HepG2 (cell line): ENCODE data around the gene NRL. TPM values are rescaled to one million over a fixed set of nuclear protein-coding genes. Genes with fewer than 3 reads are reported as not detected.

Experiments used
- BRF2 ChIP-seq: sonication (generic); formaldehyde crosslinking; IDR thresholded peaks from 2 replicates; pipeline ENCODE4 v1.8.1; 2022; ENCODE audit warnings: mild to moderate bottlenecking, missing genetic modification reagents
- CEBPZ ChIP-seq: IDR thresholded peaks from 2 replicates; pipeline ENCODE4 v1.6.1; 2012; ENCODE audit warnings: low read length, improper control_type of control experiment
- KDM3A ChIP-seq: IDR thresholded peaks from 2 replicates; pipeline ENCODE4 v1.6.1; 2018; ENCODE audit warnings: low read depth, missing compliant biosample characterization
- MEF2D ChIP-seq: sonication (generic); formaldehyde crosslinking; IDR thresholded peaks from 2 replicates; pipeline ENCODE4 v1.5.1; 2020; ENCODE audit warnings: mild to moderate bottlenecking, missing genetic modification reagents
- MTA1 ChIP-seq: sonication (generic); formaldehyde crosslinking; IDR thresholded peaks from 2 replicates; pipeline ENCODE4 v1.4.0; 2020; ENCODE audit warnings: missing genetic modification reagents, mild to moderate bottlenecking, borderline replicate concordance
- POLR2AphosphoS5 ChIP-seq: IDR thresholded peaks from 2 replicates; pipeline ENCODE4 v1.6.1; 2012; ENCODE audit warnings: low read depth, low read length
- ZBTB40 ChIP-seq, 2 experiments: fragments of 450-650 bp in 1 of 2; sonication (generic) in 1 of 2; formaldehyde crosslinking in 1 of 2; IDR thresholded peaks; 2 replicates each; pipeline versions ENCODE4 v1.6.1 to v1.8.0; 2016 to 2022; ENCODE audit warnings: antibody characterized with exemption in 1 of 2, mild to moderate bottlenecking in 1 of 2, missing genetic modification reagents in 1 of 2
- ZFP1 ChIP-seq: IDR thresholded peaks from 2 replicates; pipeline ENCODE4 v1.6.1; 2016
- ZNF253 ChIP-seq: sonication (generic); formaldehyde crosslinking; IDR thresholded peaks from 2 replicates; pipeline ENCODE4 v1.8.0; 2022; ENCODE audit warnings: mild to moderate bottlenecking, missing genetic modification reagents, borderline replicate concordance
- ZNF850 ChIP-seq: sonication (generic); formaldehyde crosslinking; conservative IDR thresholded peaks from 2 replicates; pipeline ENCODE4 v1.9.0; 2021; ENCODE audit warnings: mild to moderate bottlenecking, missing genetic modification reagents
- polyA plus RNA-seq, 8 experiments: library from polyadenylated mRNA; depleted of rRNA in 3 of 8; stranded (reverse) in 7 of 8; unstranded in 1 of 8; fragments of >200 nt; fragmentation: Illumina TruSeq in 4 of 8; extraction: Trizol in 4 of 8; gene quantifications; 2 replicates each; pipeline versions ENCODE4 v1.2.1 to v1.2.3, GENCODE V29; 2011 to 2016; ENCODE audit warnings: low read depth in 4 of 8, missing spikeins in 1 of 8, mixed read lengths in 1 of 8; ENCODE audit not compliant: insufficient read depth in 1 of 8
- total RNA-seq, 5 experiments: library from RNA; depleted of rRNA; stranded (reverse); fragments of >200 nt; fragmentation: Illumina TruSeq; extraction: Trizol; gene quantifications; 2 replicates each; pipeline ENCODE4 v1.2.3, GENCODE V29; 2016; ENCODE audit warnings: low read depth in 1 of 5
- TF ChIP-seq, protein P1 (sequence below): sonication (generic); formaldehyde crosslinking; IDR thresholded peaks from 2 replicates; pipeline ENCODE4 v1.4.0; 2020; ENCODE audit warnings: mild to moderate bottlenecking, missing genetic modification reagents

The NRL gene
- total and polyA plus RNA-seq, 2 of the 13 experiments (the other 11 are each of a cell fraction or from before 2014, with no cell fraction given): 2.5 to 4.7 TPM

DNA sequence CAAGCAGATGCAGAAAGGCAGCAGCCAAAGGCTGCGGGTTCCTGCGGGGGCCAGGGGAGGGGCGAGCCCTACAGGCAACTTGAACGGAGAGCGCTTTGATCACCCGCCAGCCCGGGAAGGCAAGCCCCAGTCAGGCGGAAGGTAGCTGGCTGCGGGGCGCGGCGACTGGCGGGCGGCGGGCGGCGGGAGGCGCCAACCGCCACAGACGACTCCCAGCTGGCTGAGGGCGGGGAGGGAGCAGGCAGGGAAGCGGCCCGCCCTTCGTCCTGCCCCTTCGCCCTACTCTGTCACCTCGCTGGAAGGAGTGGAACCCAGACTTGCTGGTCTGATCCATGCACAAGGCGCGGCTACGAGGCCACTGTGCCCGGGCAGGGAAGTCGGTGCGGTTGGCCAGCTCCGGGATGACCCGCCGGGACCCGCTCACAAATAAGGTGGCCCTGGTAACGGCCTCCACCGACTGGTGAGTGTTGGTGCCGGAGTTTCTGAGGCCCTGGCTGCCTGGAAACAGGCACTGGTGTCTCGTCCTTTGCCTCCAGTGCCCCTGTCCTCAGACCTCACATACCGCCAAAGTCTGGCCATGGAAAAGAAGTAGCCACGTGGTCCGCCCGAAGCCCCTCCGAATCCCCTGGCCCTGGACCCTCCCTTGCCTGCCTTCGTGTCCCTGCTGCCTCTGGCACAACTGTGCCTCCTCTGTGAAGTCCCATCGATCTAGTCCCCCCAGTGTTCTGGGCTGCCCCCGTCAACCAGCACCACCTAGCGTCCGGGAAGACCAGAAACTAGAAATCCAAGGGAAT, 78.4 kb downstream of the NRL start (continued):
- TF ChIP-seq KDM3A (CRISPR knock-in tag) (peak; percentile 89; the same call in 1 of the 2 replicates), MTA1 (CRISPR knock-in tag) (peak; percentile 89; the same call in 1 of the 2 replicates), CEBPZ (no peak), ZBTB40 (IDR thresholded peaks at IDR 0.05) (no peak), ZBTB40 (CRISPR knock-in tag; IDR thresholded peaks at IDR 0.05) (peak; percentile 82; the same call in 1 of the 2 replicates), MEF2D (CRISPR knock-in tag) (peak; percentile 68; the same call in 1 of the 2 replicates), BRF2 (CRISPR knock-in tag) (no peak; the same call in 1 of the 2 replicates), ZNF850 (no peak; the same call in 1 of the 2 replicates), POLR2AphosphoS5 (peak; percentile 84), ZNF253 (peak; percentile 58; the same call in 1 of the 2 replicates), ZFP1 (CRISPR knock-in tag) (peak; percentile 60; the same call in 1 of the 2 replicates)
- TF ChIP-seq, protein P1, sequence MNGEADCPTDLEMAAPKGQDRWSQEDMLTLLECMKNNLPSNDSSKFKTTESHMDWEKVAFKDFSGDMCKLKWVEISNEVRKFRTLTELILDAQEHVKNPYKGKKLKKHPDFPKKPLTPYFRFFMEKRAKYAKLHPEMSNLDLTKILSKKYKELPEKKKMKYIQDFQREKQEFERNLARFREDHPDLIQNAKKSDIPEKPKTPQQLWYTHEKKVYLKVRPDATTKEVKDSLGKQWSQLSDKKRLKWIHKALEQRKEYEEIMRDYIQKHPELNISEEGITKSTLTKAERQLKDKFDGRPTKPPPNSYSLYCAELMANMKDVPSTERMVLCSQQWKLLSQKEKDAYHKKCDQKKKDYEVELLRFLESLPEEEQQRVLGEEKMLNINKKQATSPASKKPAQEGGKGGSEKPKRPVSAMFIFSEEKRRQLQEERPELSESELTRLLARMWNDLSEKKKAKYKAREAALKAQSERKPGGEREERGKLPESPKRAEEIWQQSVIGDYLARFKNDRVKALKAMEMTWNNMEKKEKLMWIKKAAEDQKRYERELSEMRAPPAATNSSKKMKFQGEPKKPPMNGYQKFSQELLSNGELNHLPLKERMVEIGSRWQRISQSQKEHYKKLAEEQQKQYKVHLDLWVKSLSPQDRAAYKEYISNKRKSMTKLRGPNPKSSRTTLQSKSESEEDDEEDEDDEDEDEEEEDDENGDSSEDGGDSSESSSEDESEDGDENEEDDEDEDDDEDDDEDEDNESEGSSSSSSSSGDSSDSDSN (CRISPR knock-in tag): peak; percentile 89
